Endothelial cell (in vitro differentiated cells): ENCODE results near the gene CNNM2. TPM values are rescaled to one million over a fixed set of nuclear protein-coding genes. Genes with fewer than 3 reads are reported as not detected.

Source experiments
- DNase-seq: peaks from one replicate; pipeline ENCODE4 v3.0.0; 2021; ENCODE audit warnings: low spot score
- H3K27ac Mint-ChIP-seq: one replicate; pipeline ENCODE4 v1.8.0; 2021; ENCODE audit warnings: mixed read lengths, inconsistent platforms; ENCODE audit not compliant: unreplicated experiment
- H3K27me3 Mint-ChIP-seq: one replicate; pipeline ENCODE4 v1.8.0; 2021; ENCODE audit warnings: mild to moderate bottlenecking, moderate library complexity, mixed read lengths, inconsistent platforms; ENCODE audit not compliant: unreplicated experiment
- H3K36me3 Mint-ChIP-seq: one replicate; pipeline ENCODE4 v1.8.0; 2021; ENCODE audit warnings: mild to moderate bottlenecking, low read depth, mixed read lengths, inconsistent platforms; ENCODE audit not compliant: unreplicated experiment
- H3K4me1 Mint-ChIP-seq: one replicate; pipeline ENCODE4 v1.8.0; 2021; ENCODE audit warnings: mild to moderate bottlenecking, mixed read lengths, inconsistent platforms; ENCODE audit not compliant: unreplicated experiment
- H3K4me3 Mint-ChIP-seq: one replicate; pipeline ENCODE4 v1.8.0; 2021; ENCODE audit warnings: mild to moderate bottlenecking, mixed read lengths, inconsistent platforms; ENCODE audit not compliant: unreplicated experiment
- H3K9me3 Mint-ChIP-seq: one replicate; pipeline ENCODE4 v1.8.0; 2021; ENCODE audit warnings: mixed read lengths, inconsistent platforms; ENCODE audit not compliant: unreplicated experiment
- CTCF ChIP-seq: fragments of 200-600 bp; sonication (generic); IDR thresholded peaks from one replicate; pipeline ENCODE4 v1.5.0; 2021; ENCODE audit warnings: antibody characterized with exemption; ENCODE audit not compliant: unreplicated experiment
- total RNA-seq: library from RNA; stranded (reverse); fragmentation: NEBNext Ultra II Directional; extraction: Animal tissue kit (Norgen Biotek cat#: 25700); gene quantifications from one replicate; pipeline ENCODE4 v1.2.1, GENCODE V29; 2021; ENCODE audit not compliant: unreplicated experiment

CNNM2 gene
- total RNA-seq, 1 donor from 2014 or later: 4.6 TPM

DNA sequence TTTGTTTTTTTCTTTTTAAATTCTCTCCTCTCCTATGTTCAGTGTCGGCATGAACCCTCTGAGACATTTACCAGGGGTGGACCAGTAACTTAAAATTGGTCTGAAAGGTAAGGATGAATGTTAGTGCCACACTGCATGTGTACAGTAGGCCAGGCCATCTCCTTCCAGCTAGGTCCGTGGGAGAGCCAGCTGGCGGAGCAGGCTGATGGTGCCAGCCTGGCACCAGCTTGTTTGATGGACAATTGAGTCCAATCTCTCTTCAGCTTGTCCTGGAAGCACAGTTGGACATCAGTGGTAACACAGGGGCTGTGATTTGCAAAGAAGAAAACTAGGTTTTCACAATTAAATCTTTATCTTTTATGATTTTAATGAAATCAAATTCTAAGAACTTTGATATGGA, 136.5 kb downstream of the CNNM2 start:
- Mint-ChIP-seq H3K36me3 (no peaks in the 10 kb centered on the region), H3K27me3 (peaks cover 2% of the 10 kb centered on the region), H3K27ac (no peak overlapping the region), H3K9me3 (no peaks in the 10 kb centered on the region), H3K4me1 (peaks cover 4% of the 10 kb centered on the region), H3K4me3 (no peak overlapping the region)
- no peak for DNase-seq
- no peak for TF ChIP-seq CTCF

DNA sequence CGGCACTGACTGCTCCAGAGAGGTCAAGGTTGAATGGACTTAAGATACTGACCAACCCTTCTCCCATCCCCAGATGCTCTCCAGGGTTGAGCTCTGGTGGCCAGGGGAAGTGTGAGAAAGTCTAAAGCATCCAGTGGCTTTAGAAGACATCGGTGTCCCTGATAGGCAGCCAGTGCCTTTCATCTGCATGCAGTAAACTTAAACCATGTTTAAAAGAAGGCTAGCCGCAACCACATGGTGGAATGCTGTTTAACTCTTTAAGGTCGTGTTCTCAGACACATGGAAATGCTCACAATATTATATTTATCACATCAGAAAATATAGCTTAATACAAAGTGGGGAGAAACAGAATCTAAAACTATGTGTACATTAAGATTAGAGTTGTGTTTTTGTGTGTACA, 137.0 kb downstream of the CNNM2 start:
- H3K4me1 Mint-ChIP-seq: peaks cover 4% of the 10 kb centered on the region
- no peak for DNase-seq
- no peaks in the 10 kb centered on the region for H3K36me3 Mint-ChIP-seq
- H3K27ac Mint-ChIP-seq: no peak overlapping the region
- peaks cover 2% of the 10 kb centered on the region for H3K27me3 Mint-ChIP-seq
- no peaks in the 10 kb centered on the region for H3K9me3 Mint-ChIP-seq
- H3K4me3 Mint-ChIP-seq: no peak overlapping the region
- TF ChIP-seq CTCF: no peak

GRCh38 chr10:103058034-103058433, 139.9 kb downstream of the CNNM2 start:
- Mint-ChIP-seq H3K36me3 (no peaks in the 10 kb centered on the region), H3K4me1 (no peaks in the 10 kb centered on the region), H3K27me3 (no peaks in the 10 kb centered on the region), H3K4me3 (no peak overlapping the region), H3K27ac (no peak overlapping the region), H3K9me3 (no peaks in the 10 kb centered on the region)
- no peak for TF ChIP-seq CTCF
- DNase-seq: no peak

DNA sequence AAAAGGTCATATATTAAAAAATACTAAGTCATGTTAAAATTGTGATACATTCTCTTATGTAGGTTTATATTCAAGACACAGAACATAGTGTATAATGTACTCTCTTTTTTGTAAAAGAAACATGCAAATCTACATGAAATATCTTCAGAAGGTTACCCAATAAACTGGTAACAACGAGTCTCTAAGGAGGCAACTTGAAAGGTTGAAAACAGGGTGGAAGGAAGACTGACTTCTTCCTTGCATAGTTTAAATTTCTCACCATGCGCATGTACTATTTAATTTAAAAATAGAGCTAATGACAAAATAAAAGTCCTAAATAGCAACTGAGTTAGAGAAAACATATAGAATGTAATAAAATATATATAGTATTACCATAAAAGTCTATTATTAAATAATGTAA, 142.5 kb downstream of the CNNM2 start:
- H3K4me3 Mint-ChIP-seq: no peak overlapping the region

More for the DNA sequence above, 142.5 kb downstream of the CNNM2 start:
- Mint-ChIP-seq H3K36me3 (no peaks in the 10 kb centered on the region), H3K27me3 (no peaks in the 10 kb centered on the region), H3K9me3 (no peaks in the 10 kb centered on the region), H3K4me1 (no peaks in the 10 kb centered on the region), H3K27ac (no peak overlapping the region)
- DNase-seq: no peak
- no peak for TF ChIP-seq CTCF
